Measurements from ENCODE around the gene MUC20. TPM values are rescaled to one million over a fixed set of nuclear protein-coding genes. Genes with fewer than 3 reads are reported as not detected.

The MUC20 gene
- total RNA-seq, 1 donor from 2014 or later = 0.17 TPM

GRCh38 chr3:195744437-195744836, 23.7 kb downstream of the MUC20 start:
- no peak overlapping the region for H3K27ac Mint-ChIP-seq
- Histone ChIP-seq H4K20me1 (ENCODE audit: low read depth) (no peaks in the 10 kb centered on the region), H3K4me2 (no peak overlapping the region), H3K79me2 (ENCODE audit: low read depth) (no peaks in the 10 kb centered on the region), H3K27me3 (peaks cover 36% of the 10 kb centered on the region), H3F3A (ENCODE audit: low read depth) (no peaks in the 10 kb centered on the region), H3K36me3 (no peaks in the 10 kb centered on the region), H3K4me1 (no peaks in the 10 kb centered on the region), H3K9me3 (ENCODE audit: low read depth) (no peaks in the 10 kb centered on the region), H3K9ac (no peak overlapping the region), H3K4me3 (no peak overlapping the region), H2AFZ (replicated peaks) (no peak overlapping the region), H3K27ac (no peak overlapping the region)
- no peaks in the 10 kb centered on the region for H3K36me3 Mint-ChIP-seq
- TF ChIP-seq EZH2phosphoT487 (IDR thresholded peaks at IDR 0.05) (no peak), EZH2 (IDR thresholded peaks at IDR 0.05) (no peak), CTCF (IDR thresholded peaks at IDR 0.05) (no peak)
- H3K4me1 Mint-ChIP-seq = peaks cover 7% of the 10 kb centered on the region
- H3K27me3 Mint-ChIP-seq (ENCODE audit: insufficient read depth, low read depth) = peaks cover 27% of the 10 kb centered on the region
- peaks cover 4% of the 10 kb centered on the region for H3K9me3 Mint-ChIP-seq
- H3K4me3 Mint-ChIP-seq = no peak overlapping the region
- DNase-seq (ENCODE audit: low spot score) = no peak

- no peaks in the 10 kb centered on the region for H4K20me1 ChIP-seq (ENCODE audit: low read depth)
- H3K4me1 Mint-ChIP-seq = peaks cover 7% of the 10 kb centered on the region
- H3K4me1 ChIP-seq = no peaks in the 10 kb centered on the region
- no peak overlapping the region for H2AFZ ChIP-seq (replicated peaks)
- H3K4me3 Mint-ChIP-seq = no peak overlapping the region
- no peaks in the 10 kb centered on the region for H3K36me3 Mint-ChIP-seq
- H3K27me3 ChIP-seq = peaks cover 36% of the 10 kb centered on the region
- no peaks in the 10 kb centered on the region for H3F3A ChIP-seq (ENCODE audit: low read depth)
- no peak overlapping the region for H3K4me2 ChIP-seq
- H3K27ac ChIP-seq = no peak overlapping the region
- DNase-seq (ENCODE audit: low spot score) = no peak
- H3K4me3 ChIP-seq = no peak overlapping the region
- H3K27me3 Mint-ChIP-seq (ENCODE audit: insufficient read depth, low read depth) = peaks cover 23% of the 10 kb centered on the region
- no peak for TF ChIP-seq EZH2 (IDR thresholded peaks at IDR 0.05)
- TF ChIP-seq CTCF (IDR thresholded peaks at IDR 0.05) = no peak
- no peak for TF ChIP-seq EZH2phosphoT487 (IDR thresholded peaks at IDR 0.05)
- H3K9ac ChIP-seq = no peak overlapping the region
- H3K79me2 ChIP-seq (ENCODE audit: low read depth) = no peaks in the 10 kb centered on the region
- H3K9me3 Mint-ChIP-seq = peaks cover 4% of the 10 kb centered on the region
- no peaks in the 10 kb centered on the region for H3K9me3 ChIP-seq (ENCODE audit: low read depth)
- H3K27ac Mint-ChIP-seq = no peak overlapping the region
- no peaks in the 10 kb centered on the region for H3K36me3 ChIP-seq
Measured at GRCh38 chr3:195746346-195746745, 25.6 kb downstream of the MUC20 start.

- Histone ChIP-seq H3K4me1 (no peaks in the 10 kb centered on the region), H3K36me3 (no peaks in the 10 kb centered on the region), H3K4me3 (no peak overlapping the region), H3K79me2 (ENCODE audit: low read depth) (no peaks in the 10 kb centered on the region), H2AFZ (replicated peaks) (no peak overlapping the region), H3K9me3 (ENCODE audit: low read depth) (no peaks in the 10 kb centered on the region), H3K27me3 (peaks cover 36% of the 10 kb centered on the region), H3K9ac (no peak overlapping the region), H3K27ac (no peak overlapping the region), H4K20me1 (ENCODE audit: low read depth) (no peaks in the 10 kb centered on the region), H3K4me2 (no peak overlapping the region), H3F3A (ENCODE audit: low read depth) (no peaks in the 10 kb centered on the region)
- Mint-ChIP-seq H3K36me3 (no peaks in the 10 kb centered on the region), H3K27ac (peak overlapping the region; percentile 20), H3K4me1 (peaks cover 7% of the 10 kb centered on the region), H3K27me3 (ENCODE audit: insufficient read depth, low read depth) (peaks cover 23% of the 10 kb centered on the region), H3K4me3 (no peak overlapping the region), H3K9me3 (peaks cover 4% of the 10 kb centered on the region)
- TF ChIP-seq CTCF (IDR thresholded peaks at IDR 0.05) = no peak
- no peak for TF ChIP-seq EZH2phosphoT487 (IDR thresholded peaks at IDR 0.05)
- TF ChIP-seq EZH2 (IDR thresholded peaks at IDR 0.05) = no peak
- DNase-seq (ENCODE audit: low spot score) = no peak
Measured at GRCh38 chr3:195746751-195747150, 26.0 kb downstream of the MUC20 start.
